GM19043 (cell line): Measurements from ENCODE around the gene TENM4.
A peak's percentile ranks its signal among the peaks of the same experiment; 100 is the strongest.
"Not testable (repeated sequence)": the region's sequence is repeated elsewhere in the genome, so short reads cannot be mapped to it uniquely, and the experiment has no call there.

ENCODE experiments used
- ATAC-seq: cut with Tn5 transposase; IDR thresholded peaks from one replicate; pipeline ENCODE4 v1.9.1; 2021; ENCODE audit warnings: low read depth; ENCODE audit not compliant: unreplicated experiment

Gene TENM4

GRCh38 chr11:78645226-78646202, 795.3 kb downstream of the TENM4 start:
- ATAC-seq = peak; percentile 88

- ATAC-seq = no peak
These were observed 797.2 kb downstream of the TENM4 start for GRCh38 chr11:78643676-78644056.

- ATAC-seq = no peak
These were observed 797.7 kb downstream of the TENM4 start for GRCh38 chr11:78642979-78643675.

GRCh38 chr11:78641541-78641940, 799.3 kb downstream of the TENM4 start:
- ATAC-seq = no peak

- no peak for ATAC-seq
These were observed 802.0 kb downstream of the TENM4 start for GRCh38 chr11:78638704-78639380.

GRCh38 chr11:78637527-78637926, 803.3 kb downstream of the TENM4 start:
- ATAC-seq = not testable (repeated sequence)

- no peak for ATAC-seq
These were observed 804.9 kb downstream of the TENM4 start for GRCh38 chr11:78635814-78636506.

- no peak for ATAC-seq
These were observed 807.1 kb downstream of the TENM4 start for GRCh38 chr11:78633516-78634310.

- ATAC-seq = no peak
These were observed 810.1 kb downstream of the TENM4 start for GRCh38 chr11:78630561-78631303.

- no peak for ATAC-seq
These were observed 810.7 kb downstream of the TENM4 start for GRCh38 chr11:78630155-78630554.

GRCh38 chr11:78622666-78623065, 818.2 kb downstream of the TENM4 start:
- ATAC-seq = no peak

GRCh38 chr11:78620159-78620558, 820.7 kb downstream of the TENM4 start:
- ATAC-seq = no peak

- ATAC-seq = no peak
These were observed 825.1 kb downstream of the TENM4 start for GRCh38 chr11:78615724-78616123.

GRCh38 chr11:78613378-78613813, 827.4 kb downstream of the TENM4 start:
- no peak for ATAC-seq

- ATAC-seq = no peak
These were observed 828.0 kb downstream of the TENM4 start for GRCh38 chr11:78612721-78613377.

- not testable (repeated sequence) for ATAC-seq
These were observed 831.5 kb downstream of the TENM4 start for GRCh38 chr11:78609321-78609720.

- no peak for ATAC-seq
These were observed 833.1 kb downstream of the TENM4 start for GRCh38 chr11:78607696-78608095.

GRCh38 chr11:78606667-78607066, 834.2 kb downstream of the TENM4 start:
- ATAC-seq = no peak
